ENCODE data around the gene OAF. TPM values are rescaled to one million over a fixed set of nuclear protein-coding genes. Genes with fewer than 3 reads are reported as not detected.

OAF gene
- total RNA-seq, 1 experiment from 2014 or later: 25.0 TPM

- ChIA-PET CTCF (interaction anchor here (0.6 to 1.5 kb wide), 4 partner anchors 12 to 450 kb away, joined by 3 to 12 read pairs (median 4); no protein-coding TSS in a partner anchor), POLR2A (ENCODE audit: low non-redundant PET) (no interaction called here)
- Histone ChIP-seq H3K4me1 (ENCODE audit: insufficient read depth, low read length, poor library complexity, severe bottlenecking) (no peaks in the 10 kb centered on the region), H3K4me3 (ENCODE audit: low read depth, low read length, poor library complexity, severe bottlenecking) (no peak overlapping the region), H3K27me3 (replicated peaks; ENCODE audit: insufficient read depth, low read depth, low read length, poor library complexity) (peaks cover 18% of the 10 kb centered on the region), H3K9me3 (ENCODE audit: low read depth, low read length, poor library complexity, severe bottlenecking) (no peaks in the 10 kb centered on the region), H3K27ac (ENCODE audit: low read depth, low read length, poor library complexity, severe bottlenecking) (no peak overlapping the region), H3K36me3 (ENCODE audit: insufficient read depth, low read length, poor library complexity, severe bottlenecking) (no peaks in the 10 kb centered on the region)
- BruUV-seq (replicated peaks): no TSS peak
- intact Hi-C loops (cut with micrococcal nuclease; ENCODE audit: unreplicated experiment): loop anchor here (1.0 kb wide), 1 partner anchor 65 kb away; no protein-coding TSS in a partner anchor
- no peak for TF ChIP-seq EZH2 (IDR thresholded peaks at IDR 0.05; ENCODE audit: borderline replicate concordance, low read depth, low read length, poor library complexity, severe bottlenecking)
- peak; percentile 93 for TF ChIP-seq CTCF (conservative IDR thresholded peaks at IDR 0.05; ENCODE audit: low read depth, low read length)
- DNase-seq (ENCODE audit: low spot score): peak; percentile 53
Observed at GRCh38 chr11:120235024-120235628, 24.3 kb downstream of the OAF start.

DNA sequence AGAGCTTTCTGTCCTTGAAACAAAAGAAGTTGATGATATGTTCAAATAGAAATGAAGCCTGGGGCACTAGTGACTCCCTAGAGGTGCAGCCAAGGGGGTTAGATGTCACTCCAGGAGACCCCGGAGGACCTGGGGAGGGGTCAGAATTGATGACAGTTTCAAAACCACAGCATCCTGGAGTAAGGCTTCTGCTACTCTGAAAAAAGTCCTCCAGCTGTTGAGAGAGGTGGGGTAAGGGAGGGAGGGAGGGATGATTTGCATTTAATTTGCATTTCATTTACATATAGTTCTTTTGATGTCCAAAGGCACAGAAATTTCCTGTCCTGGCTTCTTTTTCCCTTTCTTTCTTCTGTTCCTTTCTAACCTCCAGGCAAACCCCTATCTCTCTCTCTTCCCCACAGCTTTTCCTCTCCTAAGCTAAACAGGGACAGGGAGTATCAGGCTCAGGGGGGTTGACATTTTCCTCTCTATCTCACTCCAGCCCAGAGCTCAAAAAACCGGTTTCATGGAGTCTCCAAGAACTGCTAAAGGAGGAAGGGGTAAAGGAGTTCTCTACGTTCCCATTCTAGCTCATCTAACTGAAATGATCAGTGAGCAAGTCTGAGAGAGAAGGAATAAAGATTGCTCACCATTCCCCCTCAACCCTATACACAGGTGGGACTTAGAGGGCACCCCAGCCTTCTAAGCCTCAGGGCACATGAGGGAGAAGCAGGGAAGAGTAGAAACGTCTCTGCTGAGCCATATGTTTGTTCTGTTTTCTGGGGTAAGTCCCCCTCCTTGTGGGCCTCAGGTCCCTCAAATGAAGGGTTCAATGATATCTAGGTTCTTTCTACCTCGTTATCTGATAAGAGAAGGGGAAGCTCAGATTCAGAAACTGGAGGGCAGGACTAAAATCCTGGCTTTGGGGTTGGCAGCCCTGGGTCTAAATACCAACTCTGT is 25.6 kb downstream of the OAF start:
- no TSS peak for BruUV-seq (replicated peaks)
- TF ChIP-seq EZH2 (IDR thresholded peaks at IDR 0.05; ENCODE audit: borderline replicate concordance, low read depth, low read length, poor library complexity, severe bottlenecking) (no peak), CTCF (conservative IDR thresholded peaks at IDR 0.05; ENCODE audit: low read depth, low read length) (no peak)
- peaks cover 29% of the 10 kb centered on the region for H3K27me3 ChIP-seq (replicated peaks; ENCODE audit: insufficient read depth, low read depth, low read length, poor library complexity)
- intact Hi-C loops (cut with micrococcal nuclease; ENCODE audit: unreplicated experiment): no loop called here
- no peaks in the 10 kb centered on the region for H3K9me3 ChIP-seq (ENCODE audit: low read depth, low read length, poor library complexity, severe bottlenecking)
- no peak overlapping the region for H3K4me3 ChIP-seq (ENCODE audit: low read depth, low read length, poor library complexity, severe bottlenecking)
- no peaks in the 10 kb centered on the region for H3K4me1 ChIP-seq (ENCODE audit: insufficient read depth, low read length, poor library complexity, severe bottlenecking)
- POLR2A ChIA-PET (ENCODE audit: low non-redundant PET): interaction anchor here (0.6 kb wide), 1 partner anchor 93 kb away, joined by 4 read pairs; no protein-coding TSS in a partner anchor
- no peaks in the 10 kb centered on the region for H3K36me3 ChIP-seq (ENCODE audit: insufficient read depth, low read length, poor library complexity, severe bottlenecking)
- DNase-seq (ENCODE audit: low spot score): peak; percentile 58
- H3K27ac ChIP-seq (ENCODE audit: low read depth, low read length, poor library complexity, severe bottlenecking): no peak overlapping the region
- CTCF ChIA-PET: interaction anchor here (1.0 to 1.5 kb wide), 3 partner anchors 13 to 66 kb away, joined by 3 to 12 read pairs (median 4); no protein-coding TSS in a partner anchor

DNA sequence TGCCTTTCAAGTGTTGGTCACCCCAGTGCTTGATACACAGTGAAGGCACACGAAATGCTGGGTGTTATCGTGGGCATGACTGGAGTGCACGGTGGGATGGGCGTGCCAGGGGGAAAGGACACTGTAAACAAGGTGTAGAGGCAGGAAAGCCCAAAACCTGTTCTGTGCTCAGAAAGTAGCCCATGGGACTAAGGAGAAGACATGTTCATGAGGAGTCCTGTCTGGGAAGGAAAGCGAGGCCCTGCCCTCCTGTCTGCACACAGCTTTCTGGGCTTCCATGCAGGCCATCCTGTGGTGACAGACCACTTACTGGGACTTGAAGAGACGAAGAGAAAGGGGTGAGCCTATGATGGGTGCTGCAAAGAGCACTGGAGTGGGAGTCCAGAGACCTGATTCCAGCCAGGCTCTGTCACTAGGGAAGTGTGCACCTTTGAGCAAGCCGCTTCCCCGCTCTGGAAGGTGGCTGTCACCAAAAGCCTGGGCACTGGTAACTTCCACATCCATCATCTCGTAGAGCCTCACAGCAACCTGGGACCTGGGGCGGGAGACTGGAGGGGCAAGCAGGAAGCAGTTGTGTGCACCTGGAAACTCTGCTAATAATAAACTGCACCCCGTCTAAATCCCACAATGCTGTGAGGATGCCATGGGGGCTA is 28.3 kb downstream of the OAF start:
- CTCF ChIA-PET: interaction anchor here (1.3 kb wide), 1 partner anchor 64 kb away, joined by 3 read pairs; no protein-coding TSS in a partner anchor
- POLR2A ChIA-PET (ENCODE audit: low non-redundant PET): no interaction called here
- no peak for DNase-seq (ENCODE audit: low spot score)
- peaks cover 37% of the 10 kb centered on the region for H3K27me3 ChIP-seq (replicated peaks; ENCODE audit: insufficient read depth, low read depth, low read length, poor library complexity)
- BruUV-seq (replicated peaks): no TSS peak
- H3K27ac ChIP-seq (ENCODE audit: low read depth, low read length, poor library complexity, severe bottlenecking): no peak overlapping the region
- TF ChIP-seq EZH2 (IDR thresholded peaks at IDR 0.05; ENCODE audit: borderline replicate concordance, low read depth, low read length, poor library complexity, severe bottlenecking): no peak
- TF ChIP-seq CTCF (conservative IDR thresholded peaks at IDR 0.05; ENCODE audit: low read depth, low read length): no peak
- no peaks in the 10 kb centered on the region for H3K4me1 ChIP-seq (ENCODE audit: insufficient read depth, low read length, poor library complexity, severe bottlenecking)
- no peaks in the 10 kb centered on the region for H3K9me3 ChIP-seq (ENCODE audit: low read depth, low read length, poor library complexity, severe bottlenecking)
- intact Hi-C loops (cut with micrococcal nuclease; ENCODE audit: unreplicated experiment): no loop called here
- H3K4me3 ChIP-seq (ENCODE audit: low read depth, low read length, poor library complexity, severe bottlenecking): no peak overlapping the region
- H3K36me3 ChIP-seq (ENCODE audit: insufficient read depth, low read length, poor library complexity, severe bottlenecking): no peaks in the 10 kb centered on the region

Measured in A673 (cell line).